WTC11 (cell line): Measurements from ENCODE around the gene RAPGEF2. TPM values are rescaled to one million over a fixed set of nuclear protein-coding genes. Genes with fewer than 3 reads are reported as not detected.

ENCODE experiments used
- ATAC-seq: fragments of 200-7000 bp; cut with Tn5 transposase; 2 replicates; pipeline ENCODE4 v1.10.0; 2021; ENCODE audit warnings: mild to moderate bottlenecking, moderate library complexity
- CTCF ChIA-PET: fragments of 300-600 bp; sonication (Branson Sonifier 250); formaldehyde crosslinking; loops from one replicate; lab custom pipeline; 2021; ENCODE audit warnings: antibody characterized with exemption; lab: Charles Lee
- POLR2A ChIA-PET: fragments of 350-600 bp; sonication (Branson Sonifier 250); formaldehyde crosslinking; loops from one replicate; lab custom pipeline; 2021; ENCODE audit warnings: antibody characterized with exemption; lab: Charles Lee
- DNase-seq: peaks from one replicate; pipeline ENCODE4 v3.0.0; 2021; ENCODE audit warnings: low spot score
- H3K27ac Mint-ChIP-seq: 2 replicates; pipeline ENCODE4 v1.8.0; 2021; ENCODE audit warnings: mixed read lengths
- H3K27me3 Mint-ChIP-seq: 2 replicates; pipeline ENCODE4 v1.8.0; 2021; ENCODE audit warnings: low read depth, mild to moderate bottlenecking, moderate library complexity, mixed read lengths
- H3K36me3 Mint-ChIP-seq: 2 replicates; pipeline ENCODE4 v1.8.0; 2021; ENCODE audit warnings: mixed read lengths
- H3K4me1 Mint-ChIP-seq: 2 replicates; pipeline ENCODE4 v1.8.0; 2022; ENCODE audit warnings: mixed read lengths
- H3K4me3 Mint-ChIP-seq: 2 replicates; pipeline ENCODE4 v1.8.0; 2021; ENCODE audit warnings: mild to moderate bottlenecking, moderate library complexity, mixed read lengths
- H3K9me3 Mint-ChIP-seq: 2 replicates; pipeline ENCODE4 v1.8.0; 2021; ENCODE audit warnings: mixed read lengths
- ATF1 ChIP-seq: sonication (generic); formaldehyde crosslinking; IDR thresholded peaks from 2 replicates; pipeline ENCODE4 v1.8.1; 2023; ENCODE audit warnings: mild to moderate bottlenecking, moderate library complexity, missing genetic modification reagents
- ELF4 ChIP-seq: sonication (generic); formaldehyde crosslinking; IDR thresholded peaks from 2 replicates; pipeline ENCODE4 v1.8.1; 2022; ENCODE audit warnings: low read depth, mild to moderate bottlenecking, moderate library complexity, missing genetic modification reagents
- FOXJ3 ChIP-seq: sonication (generic); formaldehyde crosslinking; IDR thresholded peaks from 2 replicates; pipeline ENCODE4 v1.9.0; 2021; ENCODE audit warnings: missing genetic modification reagents, mild to moderate bottlenecking, borderline replicate concordance
- FOXP1 ChIP-seq: sonication (generic); formaldehyde crosslinking; IDR thresholded peaks from 2 replicates; pipeline ENCODE4 v1.8.0; 2022; ENCODE audit warnings: missing genetic modification reagents, mild to moderate bottlenecking, moderate library complexity, borderline replicate concordance
- IRF2 ChIP-seq: sonication (generic); formaldehyde crosslinking; IDR thresholded peaks from 2 replicates; pipeline ENCODE4 v1.8.0; 2022; ENCODE audit warnings: low read depth, missing genetic modification reagents, borderline replicate concordance
- NFYB ChIP-seq: sonication (generic); formaldehyde crosslinking; conservative IDR thresholded peaks from 2 replicates; pipeline ENCODE4 v1.8.0; 2022; ENCODE audit warnings: low read depth, missing genetic modification reagents
- NR2C2 ChIP-seq: sonication (generic); formaldehyde crosslinking; IDR thresholded peaks from 2 replicates; pipeline ENCODE4 v1.8.0; 2022; ENCODE audit warnings: mild to moderate bottlenecking, missing genetic modification reagents
- PRRX2 ChIP-seq: fragments of 250-450 bp; sonication (Bioruptor Pico); IDR thresholded peaks from 2 replicates; pipeline ENCODE4 v1.8.0; 2021; ENCODE audit warnings: mild to moderate bottlenecking
- RELA ChIP-seq: sonication (generic); formaldehyde crosslinking; IDR thresholded peaks from 2 replicates; pipeline ENCODE4 v1.8.1; 2022; ENCODE audit warnings: missing genetic modification reagents, mild to moderate bottlenecking, borderline replicate concordance
- SP1 ChIP-seq: sonication (generic); formaldehyde crosslinking; conservative IDR thresholded peaks from 2 replicates; pipeline ENCODE4 v1.8.1; 2022; ENCODE audit warnings: missing genetic modification reagents
- ZNF232 ChIP-seq: sonication (generic); formaldehyde crosslinking; IDR thresholded peaks from 2 replicates; pipeline ENCODE4 v1.8.0; 2022; ENCODE audit warnings: mild to moderate bottlenecking, missing genetic modification reagents
- ZNF423 ChIP-seq: fragments of 250-450 bp; sonication (Bioruptor Pico); IDR thresholded peaks from 2 replicates; pipeline ENCODE4 v2.1.2; 2022; ENCODE audit warnings: mild to moderate bottlenecking, moderate library complexity
- total RNA-seq: library from RNA; stranded (reverse); gene quantifications from 3 replicates; pipeline ENCODE4 v1.2.3, GENCODE V29; 2021
- TF ChIP-seq, protein P1 (sequence below): sonication (generic); formaldehyde crosslinking; IDR thresholded peaks from 2 replicates; pipeline ENCODE4 v1.8.0; 2022; ENCODE audit warnings: mild to moderate bottlenecking, missing genetic modification reagents
- TF ChIP-seq, protein P2 (sequence below): fragments of 250-450 bp; sonication (Bioruptor Pico); IDR thresholded peaks from 2 replicates; pipeline ENCODE4 v1.9.0; 2021; ENCODE audit warnings: moderate library complexity, mild to moderate bottlenecking, inconsistent platforms, borderline replicate concordance
- TF ChIP-seq, protein P3 (sequence below): sonication (generic); formaldehyde crosslinking; IDR thresholded peaks from 2 replicates; pipeline ENCODE4 v1.8.1; 2023; ENCODE audit warnings: mild to moderate bottlenecking, missing genetic modification reagents, borderline replicate concordance
- TF ChIP-seq, protein P4 (sequence below): sonication (generic); formaldehyde crosslinking; IDR thresholded peaks from 2 replicates; pipeline ENCODE4 v1.8.0; 2023; ENCODE audit warnings: mild to moderate bottlenecking, missing genetic modification reagents
- TF ChIP-seq, protein P5 (sequence below): sonication (generic); formaldehyde crosslinking; IDR thresholded peaks from 2 replicates; pipeline ENCODE4 v1.8.1; 2023; ENCODE audit warnings: mild to moderate bottlenecking, missing genetic modification reagents, moderate library complexity
- TF ChIP-seq, protein P6 (sequence below): sonication (generic); formaldehyde crosslinking; IDR thresholded peaks from 2 replicates; pipeline ENCODE4 v1.8.0; 2023; ENCODE audit warnings: missing genetic modification reagents
- TF ChIP-seq, protein P7 (sequence below): sonication (generic); formaldehyde crosslinking; IDR thresholded peaks from 2 replicates; pipeline ENCODE4 v1.8.0; 2022; ENCODE audit warnings: missing genetic modification reagents
- TF ChIP-seq, protein P8 (sequence below): fragments of 250-450 bp; sonication (Bioruptor Pico); conservative IDR thresholded peaks from 2 replicates; pipeline ENCODE4 v1.9.0; 2021; ENCODE audit warnings: mild to moderate bottlenecking

The RAPGEF2 gene
- total RNA-seq, 1 experiment from 2014 or later = 40.6 TPM

DNA sequence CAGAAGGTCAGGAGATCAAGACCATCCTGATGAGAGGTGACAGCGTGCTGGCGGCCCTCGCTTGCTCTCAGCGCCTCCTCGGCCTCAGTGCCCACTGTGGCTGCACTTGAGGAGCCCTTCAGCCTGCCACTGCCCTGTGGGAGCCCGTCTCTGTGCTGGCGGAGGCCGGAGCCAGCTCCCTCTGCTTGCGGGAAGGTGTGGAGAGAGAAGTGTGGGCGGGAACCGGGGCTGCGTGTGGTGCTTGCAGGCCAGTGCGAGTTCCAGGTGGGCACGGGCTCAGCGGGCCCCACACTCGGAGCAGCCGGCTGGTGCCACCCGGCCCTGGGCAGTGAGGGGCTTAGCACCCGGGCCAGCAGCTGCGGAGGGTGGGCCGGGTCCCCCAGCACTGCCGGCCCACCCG is 286.9 kb downstream of the RAPGEF2 start:
- Mint-ChIP-seq H3K4me3 (no peak overlapping the region), H3K27me3 (peaks cover 71% of the 10 kb centered on the region), H3K27ac (no peak overlapping the region), H3K36me3 (no peaks in the 10 kb centered on the region), H3K4me1 (peaks cover 6% of the 10 kb centered on the region), H3K9me3 (peaks cover 16% of the 10 kb centered on the region)
- DNase-seq = no peak
- TF ChIP-seq ZNF423 (no peak), NFYB (CRISPR knock-in tag) (no peak), RELA (CRISPR knock-in tag) (no peak), FOXP1 (no peak), ZNF232 (CRISPR knock-in tag) (no peak), PRRX2 (CRISPR knock-in tag) (no peak), ATF1 (no peak), NR2C2 (no peak), SP1 (CRISPR knock-in tag) (no peak), ELF4 (no peak), FOXJ3 (CRISPR knock-in tag) (no peak), IRF2 (no peak)
- TF ChIP-seq, protein P1, sequence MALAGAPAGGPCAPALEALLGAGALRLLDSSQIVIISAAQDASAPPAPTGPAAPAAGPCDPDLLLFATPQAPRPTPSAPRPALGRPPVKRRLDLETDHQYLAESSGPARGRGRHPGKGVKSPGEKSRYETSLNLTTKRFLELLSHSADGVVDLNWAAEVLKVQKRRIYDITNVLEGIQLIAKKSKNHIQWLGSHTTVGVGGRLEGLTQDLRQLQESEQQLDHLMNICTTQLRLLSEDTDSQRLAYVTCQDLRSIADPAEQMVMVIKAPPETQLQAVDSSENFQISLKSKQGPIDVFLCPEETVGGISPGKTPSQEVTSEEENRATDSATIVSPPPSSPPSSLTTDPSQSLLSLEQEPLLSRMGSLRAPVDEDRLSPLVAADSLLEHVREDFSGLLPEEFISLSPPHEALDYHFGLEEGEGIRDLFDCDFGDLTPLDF = no peak
- TF ChIP-seq, protein P2, sequence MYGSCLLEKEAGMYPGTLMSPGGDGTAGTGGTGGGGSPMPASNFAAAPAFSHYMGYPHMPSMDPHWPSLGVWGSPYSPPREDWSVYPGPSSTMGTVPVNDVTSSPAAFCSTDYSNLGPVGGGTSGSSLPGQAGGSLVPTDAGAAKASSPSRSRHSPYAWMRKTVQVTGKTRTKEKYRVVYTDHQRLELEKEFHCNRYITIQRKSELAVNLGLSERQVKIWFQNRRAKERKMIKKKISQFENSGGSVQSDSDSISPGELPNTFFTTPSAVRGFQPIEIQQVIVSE (CRISPR knock-in tag) = no peak
- TF ChIP-seq, protein P3, sequence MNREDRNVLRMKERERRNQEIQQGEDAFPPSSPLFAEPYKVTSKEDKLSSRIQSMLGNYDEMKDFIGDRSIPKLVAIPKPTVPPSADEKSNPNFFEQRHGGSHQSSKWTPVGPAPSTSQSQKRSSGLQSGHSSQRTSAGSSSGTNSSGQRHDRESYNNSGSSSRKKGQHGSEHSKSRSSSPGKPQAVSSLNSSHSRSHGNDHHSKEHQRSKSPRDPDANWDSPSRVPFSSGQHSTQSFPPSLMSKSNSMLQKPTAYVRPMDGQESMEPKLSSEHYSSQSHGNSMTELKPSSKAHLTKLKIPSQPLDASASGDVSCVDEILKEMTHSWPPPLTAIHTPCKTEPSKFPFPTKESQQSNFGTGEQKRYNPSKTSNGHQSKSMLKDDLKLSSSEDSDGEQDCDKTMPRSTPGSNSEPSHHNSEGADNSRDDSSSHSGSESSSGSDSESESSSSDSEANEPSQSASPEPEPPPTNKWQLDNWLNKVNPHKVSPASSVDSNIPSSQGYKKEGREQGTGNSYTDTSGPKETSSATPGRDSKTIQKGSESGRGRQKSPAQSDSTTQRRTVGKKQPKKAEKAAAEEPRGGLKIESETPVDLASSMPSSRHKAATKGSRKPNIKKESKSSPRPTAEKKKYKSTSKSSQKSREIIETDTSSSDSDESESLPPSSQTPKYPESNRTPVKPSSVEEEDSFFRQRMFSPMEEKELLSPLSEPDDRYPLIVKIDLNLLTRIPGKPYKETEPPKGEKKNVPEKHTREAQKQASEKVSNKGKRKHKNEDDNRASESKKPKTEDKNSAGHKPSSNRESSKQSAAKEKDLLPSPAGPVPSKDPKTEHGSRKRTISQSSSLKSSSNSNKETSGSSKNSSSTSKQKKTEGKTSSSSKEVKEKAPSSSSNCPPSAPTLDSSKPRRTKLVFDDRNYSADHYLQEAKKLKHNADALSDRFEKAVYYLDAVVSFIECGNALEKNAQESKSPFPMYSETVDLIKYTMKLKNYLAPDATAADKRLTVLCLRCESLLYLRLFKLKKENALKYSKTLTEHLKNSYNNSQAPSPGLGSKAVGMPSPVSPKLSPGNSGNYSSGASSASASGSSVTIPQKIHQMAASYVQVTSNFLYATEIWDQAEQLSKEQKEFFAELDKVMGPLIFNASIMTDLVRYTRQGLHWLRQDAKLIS (CRISPR knock-in tag) = no peak
- TF ChIP-seq, protein P4, sequence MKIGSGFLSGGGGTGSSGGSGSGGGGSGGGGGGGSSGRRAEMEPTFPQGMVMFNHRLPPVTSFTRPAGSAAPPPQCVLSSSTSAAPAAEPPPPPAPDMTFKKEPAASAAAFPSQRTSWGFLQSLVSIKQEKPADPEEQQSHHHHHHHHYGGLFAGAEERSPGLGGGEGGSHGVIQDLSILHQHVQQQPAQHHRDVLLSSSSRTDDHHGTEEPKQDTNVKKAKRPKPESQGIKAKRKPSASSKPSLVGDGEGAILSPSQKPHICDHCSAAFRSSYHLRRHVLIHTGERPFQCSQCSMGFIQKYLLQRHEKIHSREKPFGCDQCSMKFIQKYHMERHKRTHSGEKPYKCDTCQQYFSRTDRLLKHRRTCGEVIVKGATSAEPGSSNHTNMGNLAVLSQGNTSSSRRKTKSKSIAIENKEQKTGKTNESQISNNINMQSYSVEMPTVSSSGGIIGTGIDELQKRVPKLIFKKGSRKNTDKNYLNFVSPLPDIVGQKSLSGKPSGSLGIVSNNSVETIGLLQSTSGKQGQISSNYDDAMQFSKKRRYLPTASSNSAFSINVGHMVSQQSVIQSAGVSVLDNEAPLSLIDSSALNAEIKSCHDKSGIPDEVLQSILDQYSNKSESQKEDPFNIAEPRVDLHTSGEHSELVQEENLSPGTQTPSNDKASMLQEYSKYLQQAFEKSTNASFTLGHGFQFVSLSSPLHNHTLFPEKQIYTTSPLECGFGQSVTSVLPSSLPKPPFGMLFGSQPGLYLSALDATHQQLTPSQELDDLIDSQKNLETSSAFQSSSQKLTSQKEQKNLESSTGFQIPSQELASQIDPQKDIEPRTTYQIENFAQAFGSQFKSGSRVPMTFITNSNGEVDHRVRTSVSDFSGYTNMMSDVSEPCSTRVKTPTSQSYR (CRISPR knock-in tag) = no peak
- TF ChIP-seq, protein P5, sequence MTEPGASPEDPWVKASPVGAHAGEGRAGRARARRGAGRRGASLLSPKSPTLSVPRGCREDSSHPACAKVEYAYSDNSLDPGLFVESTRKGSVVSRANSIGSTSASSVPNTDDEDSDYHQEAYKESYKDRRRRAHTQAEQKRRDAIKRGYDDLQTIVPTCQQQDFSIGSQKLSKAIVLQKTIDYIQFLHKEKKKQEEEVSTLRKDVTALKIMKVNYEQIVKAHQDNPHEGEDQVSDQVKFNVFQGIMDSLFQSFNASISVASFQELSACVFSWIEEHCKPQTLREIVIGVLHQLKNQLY (CRISPR knock-in tag) = no peak
- TF ChIP-seq, protein P6, sequence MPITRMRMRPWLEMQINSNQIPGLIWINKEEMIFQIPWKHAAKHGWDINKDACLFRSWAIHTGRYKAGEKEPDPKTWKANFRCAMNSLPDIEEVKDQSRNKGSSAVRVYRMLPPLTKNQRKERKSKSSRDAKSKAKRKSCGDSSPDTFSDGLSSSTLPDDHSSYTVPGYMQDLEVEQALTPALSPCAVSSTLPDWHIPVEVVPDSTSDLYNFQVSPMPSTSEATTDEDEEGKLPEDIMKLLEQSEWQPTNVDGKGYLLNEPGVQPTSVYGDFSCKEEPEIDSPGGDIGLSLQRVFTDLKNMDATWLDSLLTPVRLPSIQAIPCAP (CRISPR knock-in tag) = no peak
- TF ChIP-seq, protein P7, sequence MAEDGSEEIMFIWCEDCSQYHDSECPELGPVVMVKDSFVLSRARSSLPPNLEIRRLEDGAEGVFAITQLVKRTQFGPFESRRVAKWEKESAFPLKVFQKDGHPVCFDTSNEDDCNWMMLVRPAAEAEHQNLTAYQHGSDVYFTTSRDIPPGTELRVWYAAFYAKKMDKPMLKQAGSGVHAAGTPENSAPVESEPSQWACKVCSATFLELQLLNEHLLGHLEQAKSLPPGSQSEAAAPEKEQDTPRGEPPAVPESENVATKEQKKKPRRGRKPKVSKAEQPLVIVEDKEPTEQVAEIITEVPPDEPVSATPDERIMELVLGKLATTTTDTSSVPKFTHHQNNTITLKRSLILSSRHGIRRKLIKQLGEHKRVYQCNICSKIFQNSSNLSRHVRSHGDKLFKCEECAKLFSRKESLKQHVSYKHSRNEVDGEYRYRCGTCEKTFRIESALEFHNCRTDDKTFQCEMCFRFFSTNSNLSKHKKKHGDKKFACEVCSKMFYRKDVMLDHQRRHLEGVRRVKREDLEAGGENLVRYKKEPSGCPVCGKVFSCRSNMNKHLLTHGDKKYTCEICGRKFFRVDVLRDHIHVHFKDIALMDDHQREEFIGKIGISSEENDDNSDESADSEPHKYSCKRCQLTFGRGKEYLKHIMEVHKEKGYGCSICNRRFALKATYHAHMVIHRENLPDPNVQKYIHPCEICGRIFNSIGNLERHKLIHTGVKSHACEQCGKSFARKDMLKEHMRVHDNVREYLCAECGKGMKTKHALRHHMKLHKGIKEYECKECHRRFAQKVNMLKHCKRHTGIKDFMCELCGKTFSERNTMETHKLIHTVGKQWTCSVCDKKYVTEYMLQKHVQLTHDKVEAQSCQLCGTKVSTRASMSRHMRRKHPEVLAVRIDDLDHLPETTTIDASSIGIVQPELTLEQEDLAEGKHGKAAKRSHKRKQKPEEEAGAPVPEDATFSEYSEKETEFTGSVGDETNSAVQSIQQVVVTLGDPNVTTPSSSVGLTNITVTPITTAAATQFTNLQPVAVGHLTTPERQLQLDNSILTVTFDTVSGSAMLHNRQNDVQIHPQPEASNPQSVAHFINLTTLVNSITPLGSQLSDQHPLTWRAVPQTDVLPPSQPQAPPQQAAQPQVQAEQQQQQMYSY = no peak
- TF ChIP-seq, protein P8, sequence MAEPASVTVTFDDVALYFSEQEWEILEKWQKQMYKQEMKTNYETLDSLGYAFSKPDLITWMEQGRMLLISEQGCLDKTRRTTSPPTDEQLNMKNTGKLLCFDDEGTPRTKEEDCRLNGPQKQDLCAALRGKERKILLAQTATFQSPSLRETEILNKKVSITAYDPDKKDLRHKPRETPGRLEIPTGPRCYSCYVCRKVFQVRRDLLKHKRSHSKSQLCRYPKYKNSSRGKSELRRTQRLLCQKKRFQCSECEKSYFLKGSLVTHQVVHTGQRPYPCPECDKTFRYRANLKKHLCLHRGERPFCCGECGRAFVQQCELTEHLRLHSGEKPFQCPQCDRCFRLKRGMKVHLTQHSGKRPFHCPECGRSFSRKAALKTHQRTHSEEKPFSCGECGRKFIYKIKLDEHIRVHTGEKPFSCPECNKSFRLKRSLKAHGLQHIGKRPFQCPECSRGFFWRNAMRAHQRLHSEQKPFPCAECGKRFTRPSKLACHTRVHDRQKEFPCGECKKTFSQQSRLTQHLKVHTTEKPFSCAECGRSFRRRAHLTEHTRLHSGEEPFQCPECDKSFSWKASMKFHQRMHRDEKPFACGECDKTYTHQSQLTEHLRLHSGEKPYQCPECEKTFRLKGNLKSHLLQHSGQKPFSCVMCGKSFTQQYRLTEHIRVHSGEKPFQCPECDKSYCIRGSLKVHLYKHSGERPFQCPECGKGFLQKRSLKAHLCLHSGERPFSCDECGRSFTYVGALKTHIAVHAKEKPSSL (CRISPR knock-in tag) = no peak
- CTCF ChIA-PET = no interaction called here
- POLR2A ChIA-PET = no interaction called here
- no peak for ATAC-seq
